NCI-H2081 treated with DMSO at 0.1 percent for 48 hours (cell line): ENCODE data around the gene SRRM2.

ENCODE experiments used
- DNase-seq: peaks from one replicate; lab custom pipeline; 2025; lab: John Stamatoyannopoulos, UW

Gene SRRM2

GRCh38 chr16:2798723-2799204, 46.3 kb downstream of the SRRM2 start:
- DNase-seq = no peak

GRCh38 chr16:2799205-2799858, 46.9 kb downstream of the SRRM2 start:
- no peak for DNase-seq

- no peak for DNase-seq
Observed at GRCh38 chr16:2799859-2800226, 47.4 kb downstream of the SRRM2 start.

DNA sequence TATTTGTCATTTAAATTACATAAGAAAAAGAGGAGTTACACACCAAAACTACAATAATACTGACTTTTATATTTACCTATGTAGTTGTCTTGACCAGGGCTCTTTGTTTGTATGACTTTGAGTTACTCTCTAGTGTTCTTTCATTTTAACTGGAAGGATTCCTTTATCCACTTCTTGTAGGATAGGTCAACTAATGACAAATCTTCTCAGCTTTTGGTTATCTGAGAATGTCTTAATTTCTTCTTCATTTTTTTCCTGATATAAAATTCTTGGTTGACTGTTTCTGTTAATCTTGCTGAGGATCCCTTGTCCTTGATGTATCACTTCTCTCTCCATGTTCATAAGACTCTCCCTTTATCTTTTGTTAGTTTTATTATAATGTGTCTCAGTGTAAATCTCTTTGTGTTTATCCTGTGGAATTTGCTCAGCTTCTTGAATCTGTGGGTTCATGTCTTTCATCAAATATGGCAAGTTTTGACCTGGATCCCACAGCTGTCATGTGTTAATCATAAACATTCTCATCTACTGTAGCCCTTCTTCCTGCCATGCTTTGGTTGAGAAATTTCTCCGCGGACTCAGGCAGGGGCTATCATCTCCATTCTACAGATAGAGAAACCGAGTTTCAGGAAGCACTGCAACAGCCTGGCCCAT, 51.2 kb downstream of the SRRM2 start:
- no peak for DNase-seq

- DNase-seq = no peak
Observed at GRCh38 chr16:2804728-2805127, 52.3 kb downstream of the SRRM2 start.

GRCh38 chr16:2806286-2806685, 53.8 kb downstream of the SRRM2 start:
- no peak for DNase-seq

- no peak for DNase-seq
Observed at GRCh38 chr16:2808181-2808580, 55.7 kb downstream of the SRRM2 start.

- no peak for DNase-seq
Observed at GRCh38 chr16:2809149-2809760, 56.8 kb downstream of the SRRM2 start.

DNA sequence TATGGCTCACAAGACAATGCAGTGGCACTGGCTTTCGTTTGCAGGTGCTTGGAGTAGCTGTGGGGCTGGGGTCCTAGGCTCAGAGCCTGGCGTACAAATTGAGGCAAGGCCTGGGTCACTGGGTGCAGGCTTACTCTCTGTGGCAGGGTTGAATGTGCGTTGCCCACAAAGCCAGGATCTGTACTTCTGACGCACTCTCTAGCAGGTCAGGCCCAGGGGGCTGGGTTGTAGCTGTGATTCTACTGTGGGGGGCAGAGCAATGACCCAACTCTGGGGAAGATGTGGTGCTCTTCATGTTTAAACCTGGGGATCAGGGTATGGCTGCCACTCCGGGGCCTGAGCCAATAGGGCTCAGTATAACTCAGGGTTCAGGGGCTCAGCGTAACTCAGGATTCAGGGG, 58.2 kb downstream of the SRRM2 start:
- DNase-seq = no peak

GRCh38 chr16:2811703-2812471, 59.4 kb downstream of the SRRM2 start:
- DNase-seq = no peak

- no peak for DNase-seq
Observed at GRCh38 chr16:2813771-2814221, 61.4 kb downstream of the SRRM2 start.

GRCh38 chr16:2814551-2815298, 62.3 kb downstream of the SRRM2 start:
- DNase-seq = no peak

GRCh38 chr16:2815299-2815771, 62.9 kb downstream of the SRRM2 start:
- DNase-seq = no peak

- DNase-seq = no peak
Observed at GRCh38 chr16:2816751-2817339, 64.4 kb downstream of the SRRM2 start, which contains the start of gene PRSS21. PRSS21 (plus strand) TSS chr16:2817237; CDS start chr16:2817269, 32 bp downstream.

- DNase-seq = no peak
Observed at GRCh38 chr16:2817340-2818271, 65.2 kb downstream of the SRRM2 start.

DNA sequence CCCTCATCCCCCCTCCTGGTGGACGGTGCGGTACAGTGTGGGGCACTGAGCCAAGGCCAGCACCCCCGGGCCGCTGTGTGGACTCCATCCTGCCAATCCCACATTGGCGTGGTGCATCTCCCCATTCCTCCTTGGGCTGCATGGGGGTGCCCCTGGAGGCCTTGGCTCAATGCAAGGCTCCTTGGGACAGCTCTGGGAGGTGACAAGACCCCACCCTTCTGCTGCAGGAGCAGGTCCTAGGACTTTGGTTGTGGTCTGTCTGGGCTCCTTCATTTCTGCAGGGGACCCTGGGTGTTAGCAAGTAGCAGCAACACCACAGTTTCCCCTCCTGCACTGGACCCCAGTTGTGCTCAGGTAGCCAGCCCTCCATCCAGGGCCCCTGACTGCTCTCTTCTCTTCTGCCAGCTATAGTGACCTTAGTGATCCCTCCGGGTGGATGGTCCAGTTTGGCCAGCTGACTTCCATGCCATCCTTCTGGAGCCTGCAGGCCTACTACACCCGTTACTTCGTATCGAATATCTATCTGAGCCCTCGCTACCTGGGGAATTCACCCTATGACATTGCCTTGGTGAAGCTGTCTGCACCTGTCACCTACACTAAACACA, 65.9 kb downstream of the SRRM2 start:
- no peak for DNase-seq

- DNase-seq = no peak
Observed at GRCh38 chr16:2819179-2819938, 66.9 kb downstream of the SRRM2 start.

DNA sequence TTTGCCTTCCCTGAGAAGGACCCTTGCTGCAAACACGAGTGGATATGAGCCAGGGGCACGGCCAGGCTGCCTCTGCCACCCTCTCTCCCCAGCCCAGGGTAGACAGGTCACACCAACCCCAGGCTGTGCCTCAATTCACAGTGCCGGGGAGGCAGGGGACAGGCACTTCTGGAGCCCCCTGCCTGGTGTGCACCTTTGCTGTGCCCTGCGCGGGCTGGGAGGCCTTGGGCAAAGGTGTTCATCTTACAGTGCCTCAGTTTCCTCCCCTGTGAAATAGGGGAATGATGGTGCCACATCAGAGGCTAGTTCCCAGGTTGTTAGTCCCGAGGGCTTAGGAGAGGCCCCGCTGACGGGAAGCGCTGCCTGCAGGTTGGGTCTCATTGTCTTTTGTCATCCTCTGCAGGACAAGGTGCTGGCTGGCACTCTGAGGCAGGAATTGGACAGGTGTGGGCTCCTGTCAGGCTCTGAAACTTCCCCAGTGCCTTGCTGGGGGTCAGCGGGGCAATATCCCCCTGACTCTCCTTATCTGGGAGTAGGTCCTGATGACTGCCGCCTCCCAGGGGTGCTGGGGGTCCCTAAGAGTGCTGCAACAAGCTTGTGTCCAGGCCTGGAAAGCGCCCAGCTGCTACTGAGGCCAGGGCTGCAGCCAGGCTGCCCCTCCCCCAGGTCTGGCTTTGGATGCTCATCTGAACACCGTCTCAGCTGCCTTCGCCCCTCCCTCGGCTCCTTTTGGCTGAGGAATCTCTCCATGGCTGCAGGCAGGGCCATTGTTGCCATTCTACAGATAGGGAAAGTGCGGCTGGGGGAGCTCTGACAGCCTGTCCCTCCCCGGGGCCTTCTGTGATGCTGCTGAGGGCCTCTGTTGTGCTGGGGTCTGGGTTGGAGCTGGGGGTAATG, 67.7 kb downstream of the SRRM2 start:
- DNase-seq = no peak
